Measurements from ENCODE around the gene GGA1.
"Not testable (repeated sequence)": the region's sequence is repeated elsewhere in the genome, so short reads cannot be mapped to it uniquely, and the experiment has no call there.

GRCh38 chr22:37656583-37656982, 47.9 kb downstream of the GGA1 start:
- TF ChIP-seq POLR2A (IDR thresholded peaks at IDR 0.05; ENCODE audit: low read length); GATA1 (IDR thresholded peaks at IDR 0.05; ENCODE audit: low read depth, low read length): not testable (repeated sequence)
